DOHH2 (cell line): ENCODE measurements around the gene TPP1.

Experiments used
- CTCF ChIP-seq: fragments of 200-600 bp; sonication (generic); IDR thresholded peaks from one replicate; pipeline ENCODE4 v1.5.1; 2014; ENCODE audit warnings: antibody characterized with exemption, mild to moderate bottlenecking, low read depth, low read length; ENCODE audit not compliant: poor library complexity, severe bottlenecking
- EZH2phosphoT487 ChIP-seq: fragments of 200-600 bp; sonication (generic); IDR thresholded peaks from 2 replicates; pipeline ENCODE4 v1.6.1; 2017; ENCODE audit warnings: borderline replicate concordance, mild to moderate bottlenecking, antibody characterized with exemption, low read length, moderate library complexity, mixed read lengths

DNA sequence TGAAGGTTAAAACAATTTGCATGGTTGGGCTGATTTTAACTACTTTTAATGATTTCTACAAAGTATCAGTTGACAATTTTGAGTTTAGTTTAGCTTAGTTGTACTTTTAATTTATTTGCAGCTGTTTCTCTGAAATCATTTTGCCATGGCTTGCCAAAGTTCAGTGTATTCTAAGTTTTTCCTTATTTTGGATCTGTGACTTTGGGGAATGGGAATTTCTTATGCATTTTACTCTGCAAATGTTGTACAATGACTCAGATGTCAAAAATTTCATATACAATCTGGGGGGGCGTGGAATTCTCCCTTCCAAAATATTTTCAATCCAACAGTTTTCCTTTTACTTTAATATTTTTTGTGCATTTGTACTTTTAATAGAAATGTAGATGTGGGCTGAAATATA lies 45.3 kb upstream of the TPP1 start:
- TF ChIP-seq EZH2phosphoT487 (no peak), CTCF (no peak)
